ENCODE measurements around the gene ADGRG6.

- TF ChIP-seq CTCF (IDR thresholded peaks at IDR 0.05 in 8 of 11, conservative IDR thresholded peaks at IDR 0.05 in 3 of 11), result no peak
- no peak for TF ChIP-seq POLR2AphosphoS5 (IDR thresholded peaks at IDR 0.05)
- no peak for TF ChIP-seq POLR2A (IDR thresholded peaks at IDR 0.05)
Measured at GRCh38 chr6:142276256-142276655, 25.6 kb upstream of the ADGRG6 start.
